CD4-positive, alpha-beta T cell (primary cell): Measurements from ENCODE around the gene FBRSL1. TPM values are rescaled to one million over a fixed set of nuclear protein-coding genes. Genes with fewer than 3 reads are reported as not detected.

Experiments
- ATAC-seq: fragments of 200-7000 bp; cut with Tn5 transposase; one replicate; pipeline ENCODE4 v1.10.0; 2022; ENCODE audit warnings: mild to moderate bottlenecking; ENCODE audit not compliant: poor library complexity
- CTCF ChIA-PET: fragments of 350-600 bp; sonication (Branson Sonifier 250); formaldehyde crosslinking; loops from one replicate; lab custom pipeline; 2021; ENCODE audit warnings: antibody characterized with exemption, inconsistent platforms; lab: Charles Lee
- POLR2A ChIA-PET: fragments of 350-600 bp; sonication (Branson Sonifier 250); formaldehyde crosslinking; loops from one replicate; lab custom pipeline; 2021; ENCODE audit warnings: antibody characterized with exemption, inconsistent platforms; lab: Charles Lee
- DNase-seq, 14 experiments: peaks; one replicate each; pipeline ENCODE4 v3.0.0-alpha.2; 2013 to 2020; ENCODE audit warnings: mixed read lengths in 2 of 14
- H3K27ac ChIP-seq, 2 donors: one replicate each; pipeline versions ENCODE4 v1.5.1 to v1.7.0; 2013; ENCODE audit warnings: low read length in 2 of 2, low read depth in 1 of 2, mild to moderate bottlenecking in 1 of 2
- H3K27me3 ChIP-seq, 2 experiments: 1 replicate in 1 of 2; 2 replicates in 1 of 2; pipeline versions ENCODE4 v1.6.1 to v1.7.0; 2013; ENCODE audit warnings: low read length in 2 of 2, control low read depth in 1 of 2, mild to moderate bottlenecking in 1 of 2, moderate library complexity in 1 of 2; ENCODE audit not compliant: insufficient read depth in 2 of 2, control insufficient read depth in 1 of 2
- H3K36me3 ChIP-seq: one replicate; pipeline ENCODE4 v1.6.1; 2013; ENCODE audit warnings: low read length, control low read depth; ENCODE audit not compliant: insufficient read depth
- H3K4me1 ChIP-seq: one replicate; pipeline ENCODE4 v1.6.1; 2013; ENCODE audit warnings: low read length, control low read depth; ENCODE audit not compliant: insufficient read depth
- H3K4me3 ChIP-seq: one replicate; pipeline ENCODE4 v1.5.1; 2013; ENCODE audit warnings: mild to moderate bottlenecking, low read length, moderate library complexity
- H3K9me3 ChIP-seq, 2 experiments: 1 replicate in 1 of 2; 2 replicates in 1 of 2; pipeline versions ENCODE4 v1.6.1 to v1.7.0; 2013; ENCODE audit warnings: low read length in 2 of 2, mild to moderate bottlenecking in 2 of 2, control low read depth in 1 of 2, moderate library complexity in 1 of 2; ENCODE audit not compliant: control insufficient read depth in 1 of 2, insufficient read depth in 1 of 2
- H3K27ac Mint-ChIP-seq: one replicate; pipeline ENCODE4 v1.8.0; 2020; ENCODE audit warnings: mixed read lengths
- H3K27me3 Mint-ChIP-seq: one replicate; pipeline ENCODE4 v1.8.0; 2021; ENCODE audit warnings: mixed read lengths
- H3K36me3 Mint-ChIP-seq: one replicate; pipeline ENCODE4 v1.8.0; 2021; ENCODE audit warnings: low read depth, mixed read lengths
- H3K4me1 Mint-ChIP-seq: one replicate; pipeline ENCODE4 v1.8.0; 2021; ENCODE audit warnings: low read depth, mixed read lengths
- H3K4me3 Mint-ChIP-seq: one replicate; pipeline ENCODE4 v1.8.0; 2020; ENCODE audit warnings: mild to moderate bottlenecking, mixed read lengths
- H3K9me3 Mint-ChIP-seq: one replicate; pipeline ENCODE4 v1.8.0; 2020; ENCODE audit warnings: mixed read lengths
- intact Hi-C, 2 experiments: fragments of 100-400 bp; cut with DNase I in 1 of 2; cut with micrococcal nuclease in 1 of 2; formaldehyde crosslinking; loops; one replicate each; pipeline versions ENCODE4 v1.15.1 to v1.9.0; 2023 to 2025; cut with DNase I, micrococcal nuclease
- total RNA-seq, 174 experiments: library from RNA in 2 of 174; stranded (reverse) in 2 of 174; gene quantifications; one replicate each; pipeline ENCODE4 v1.2.3 and lab custom pipeline; 2021 to 2026
- TF ChIP-seq, protein P1 (sequence below): fragments of 200-600 bp; IDR thresholded peaks from one replicate; pipeline ENCODE4 v1.8.0; 2022; ENCODE audit warnings: antibody characterized with exemption, mild to moderate bottlenecking

The FBRSL1 gene
- total RNA-seq, 2 experiments from 2014 or later, result 75.8 to 80.7 TPM

DNA sequence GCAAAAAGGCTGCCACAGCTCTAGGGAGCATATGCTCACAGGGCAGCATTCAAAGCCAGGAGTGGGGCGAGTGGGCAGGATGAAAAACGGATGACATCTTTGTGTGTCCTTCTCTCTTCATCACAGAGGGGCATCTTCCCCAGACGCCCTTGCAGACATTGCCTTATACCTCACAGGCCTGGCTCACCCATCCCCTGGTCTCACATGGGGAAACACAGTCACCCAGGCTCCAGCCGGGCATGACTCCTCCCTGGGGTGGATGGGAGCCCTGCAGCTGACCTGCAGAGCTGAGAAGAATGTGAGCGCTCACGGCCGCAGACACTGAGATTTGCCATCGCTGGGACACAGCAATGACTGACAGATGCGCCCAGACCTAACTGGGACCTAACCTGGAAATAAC lies 7.2 kb upstream of the FBRSL1 start:
- H3K36me3 Mint-ChIP-seq, result no peaks in the 10 kb centered on the region
- TF ChIP-seq, protein P1, sequence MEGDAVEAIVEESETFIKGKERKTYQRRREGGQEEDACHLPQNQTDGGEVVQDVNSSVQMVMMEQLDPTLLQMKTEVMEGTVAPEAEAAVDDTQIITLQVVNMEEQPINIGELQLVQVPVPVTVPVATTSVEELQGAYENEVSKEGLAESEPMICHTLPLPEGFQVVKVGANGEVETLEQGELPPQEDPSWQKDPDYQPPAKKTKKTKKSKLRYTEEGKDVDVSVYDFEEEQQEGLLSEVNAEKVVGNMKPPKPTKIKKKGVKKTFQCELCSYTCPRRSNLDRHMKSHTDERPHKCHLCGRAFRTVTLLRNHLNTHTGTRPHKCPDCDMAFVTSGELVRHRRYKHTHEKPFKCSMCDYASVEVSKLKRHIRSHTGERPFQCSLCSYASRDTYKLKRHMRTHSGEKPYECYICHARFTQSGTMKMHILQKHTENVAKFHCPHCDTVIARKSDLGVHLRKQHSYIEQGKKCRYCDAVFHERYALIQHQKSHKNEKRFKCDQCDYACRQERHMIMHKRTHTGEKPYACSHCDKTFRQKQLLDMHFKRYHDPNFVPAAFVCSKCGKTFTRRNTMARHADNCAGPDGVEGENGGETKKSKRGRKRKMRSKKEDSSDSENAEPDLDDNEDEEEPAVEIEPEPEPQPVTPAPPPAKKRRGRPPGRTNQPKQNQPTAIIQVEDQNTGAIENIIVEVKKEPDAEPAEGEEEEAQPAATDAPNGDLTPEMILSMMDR, result no peak
- Histone ChIP-seq H3K9me3 (no peaks in the 10 kb centered on the region), H3K4me1 (peaks cover 25% of the 10 kb centered on the region), H3K27ac (no peak overlapping the region), H3K27me3 (no peaks in the 10 kb centered on the region), H3K36me3 (no peaks in the 10 kb centered on the region), H3K4me3 (no peak overlapping the region)
- no peaks in the 10 kb centered on the region for H3K9me3 Mint-ChIP-seq
- intact Hi-C loops, result no loop called here
- ATAC-seq (no peak), DNase-seq (no peak)
- no peaks in the 10 kb centered on the region for H3K27me3 Mint-ChIP-seq
- ChIA-PET POLR2A (interaction anchor here (1.5 kb wide), 1 partner anchor 37 kb away, joined by 5 read pairs; no protein-coding TSS in a partner anchor), CTCF (no interaction called here)
- H3K27ac Mint-ChIP-seq, result no peak overlapping the region
- peak overlapping the region; percentile 30 for H3K4me3 Mint-ChIP-seq
- H3K4me1 Mint-ChIP-seq, result peaks cover 35% of the 10 kb centered on the region

DNA sequence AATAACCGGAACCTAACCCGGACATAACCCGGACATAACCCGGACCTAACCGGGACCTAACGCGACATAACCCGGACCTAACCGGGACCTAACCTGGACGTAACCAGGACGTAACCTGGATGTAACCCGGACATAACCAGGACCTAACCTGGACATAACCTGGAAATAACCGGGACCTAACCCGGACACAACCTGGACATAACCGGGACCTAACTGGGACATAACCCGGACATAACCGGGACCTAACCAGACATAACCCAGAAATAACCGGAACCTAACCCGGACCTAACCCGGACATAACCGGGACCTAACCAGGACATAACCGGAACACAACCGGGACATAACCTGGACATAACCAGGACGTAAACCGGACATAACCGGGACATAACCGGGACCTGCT lies 6.7 kb upstream of the FBRSL1 start:
- DNase-seq, result no peak
- Histone ChIP-seq H3K27me3 (no peaks in the 10 kb centered on the region), H3K4me1 (peaks cover 26% of the 10 kb centered on the region), H3K9me3 (no peaks in the 10 kb centered on the region), H3K36me3 (no peaks in the 10 kb centered on the region), H3K4me3 (no peak overlapping the region), H3K27ac (no peak overlapping the region)
- H3K27ac Mint-ChIP-seq, result no peak overlapping the region
- ATAC-seq, result no peak
- no peaks in the 10 kb centered on the region for H3K27me3 Mint-ChIP-seq
- CTCF ChIA-PET, result no interaction called here
- TF ChIP-seq, protein P1, result no peak
- H3K9me3 Mint-ChIP-seq, result no peaks in the 10 kb centered on the region
- no peak overlapping the region for H3K4me3 Mint-ChIP-seq
- POLR2A ChIA-PET, result no interaction called here
- intact Hi-C loops, result no loop called here
- H3K36me3 Mint-ChIP-seq, result no peaks in the 10 kb centered on the region
- H3K4me1 Mint-ChIP-seq, result peaks cover 40% of the 10 kb centered on the region

DNA sequence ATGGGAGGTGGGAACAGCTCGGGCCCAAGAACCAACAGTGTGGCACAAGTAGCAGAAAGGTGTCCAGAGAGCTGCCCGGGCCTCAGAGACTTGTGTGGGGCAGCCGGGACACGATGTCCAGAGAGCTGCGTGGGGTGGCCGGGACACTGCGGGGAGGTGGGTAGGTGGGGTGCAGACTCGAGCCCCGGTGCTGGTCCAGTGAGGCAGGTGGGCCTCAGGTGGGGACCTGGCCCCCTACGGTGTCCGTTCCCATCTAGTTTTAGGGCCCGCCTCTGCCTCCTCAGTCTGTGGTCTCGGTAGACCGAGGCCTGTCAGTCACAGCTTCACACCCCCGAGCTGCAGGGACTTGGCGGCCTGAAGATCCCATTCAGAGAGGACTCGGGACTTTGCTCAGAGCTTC lies 6.3 kb upstream of the FBRSL1 start:
- DNase-seq, result no peak
- Mint-ChIP-seq H3K4me3 (no peak overlapping the region), H3K27me3 (no peaks in the 10 kb centered on the region), H3K27ac (no peak overlapping the region), H3K4me1 (peaks cover 44% of the 10 kb centered on the region), H3K36me3 (no peaks in the 10 kb centered on the region), H3K9me3 (no peaks in the 10 kb centered on the region)
- POLR2A ChIA-PET, result interaction anchor here (1.0 to 1.4 kb wide), 2 partner anchors 8 to 46 kb away, joined by 3 to 5 read pairs; no protein-coding TSS in a partner anchor
- H3K27me3 ChIP-seq, result no peaks in the 10 kb centered on the region
- no peak overlapping the region for H3K4me3 ChIP-seq
- intact Hi-C loops, result no loop called here
- no peak for ATAC-seq
- H3K27ac ChIP-seq, result no peak overlapping the region
- CTCF ChIA-PET, result no interaction called here
- no peaks in the 10 kb centered on the region for H3K9me3 ChIP-seq
- peaks cover 31% of the 10 kb centered on the region for H3K4me1 ChIP-seq
- TF ChIP-seq, protein P1, result no peak
- no peaks in the 10 kb centered on the region for H3K36me3 ChIP-seq
